AG08396 (cell line): ENCODE results near the gene ADAMTS9.
A peak's percentile ranks its signal among the peaks of the same experiment; 100 is the strongest.

Source experiments
- DNase-seq: peaks from one replicate; pipeline ENCODE4 v3.0.0; 2012; ENCODE audit warnings: low spot score, mixed read lengths

Gene ADAMTS9

DNA sequence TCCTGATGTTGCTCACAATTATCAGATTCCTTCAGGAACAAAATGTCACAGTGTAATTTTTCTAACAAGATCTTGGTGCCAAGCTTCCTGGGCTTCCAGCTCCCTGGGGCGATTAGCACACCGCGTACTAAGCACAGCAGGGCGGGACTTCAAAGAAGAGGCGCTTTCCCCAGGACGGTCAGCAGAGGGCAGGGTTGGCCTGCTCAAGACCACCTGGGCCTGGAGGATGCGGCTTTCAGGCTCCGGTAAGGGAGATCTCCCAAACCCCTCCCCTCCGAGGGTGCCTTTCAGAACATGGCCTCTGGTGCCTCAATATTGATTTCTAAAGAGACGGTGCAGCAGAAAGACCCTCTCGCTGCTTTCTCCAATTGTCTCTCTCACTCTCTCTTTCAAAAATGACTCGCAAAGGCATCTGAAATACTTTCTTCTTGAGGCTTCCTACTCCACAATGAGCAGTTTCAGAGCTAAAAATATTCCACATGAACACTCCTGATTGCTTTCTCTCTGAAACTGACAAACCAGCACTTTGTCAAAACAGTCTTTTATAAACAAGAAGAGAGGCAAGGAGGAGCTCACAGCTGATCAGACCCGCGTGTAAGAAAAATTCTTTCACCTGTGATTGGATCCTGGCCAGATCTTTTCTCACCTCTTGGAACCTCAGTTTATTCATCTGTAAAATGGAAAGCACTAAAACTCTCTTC lies 154.0 kb downstream of the ADAMTS9 start:
- DNase-seq, result peak; percentile 83

DNA sequence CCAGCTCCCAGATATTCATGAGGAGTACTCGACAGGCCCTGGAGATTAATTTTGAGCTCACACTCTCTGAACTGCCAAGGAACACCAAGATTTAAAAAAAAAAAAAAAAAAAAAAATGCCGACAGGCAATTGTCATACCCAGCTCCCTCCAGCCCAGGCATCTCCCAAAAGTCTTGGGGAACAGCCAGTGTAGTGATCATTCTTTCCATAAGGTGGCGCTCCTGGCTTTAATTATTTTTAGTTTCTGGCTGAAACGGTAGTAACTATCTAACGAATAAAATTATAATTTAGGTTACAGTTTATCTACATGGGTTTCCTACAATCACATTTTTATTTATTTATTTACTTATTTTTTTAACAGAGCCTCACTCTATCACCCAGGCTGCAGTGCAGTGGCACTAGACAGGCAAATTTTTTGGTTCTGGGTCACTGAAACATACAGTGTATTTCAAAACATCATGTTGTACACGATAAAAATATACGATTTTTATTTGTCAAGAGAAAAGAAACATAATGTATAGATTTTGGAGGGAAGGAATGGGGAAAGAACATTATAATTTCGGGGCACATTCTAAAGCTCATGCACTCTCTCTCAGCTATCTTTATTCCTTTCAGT lies 157.3 kb downstream of the ADAMTS9 start:
- DNase-seq, result peak; percentile 78

DNA sequence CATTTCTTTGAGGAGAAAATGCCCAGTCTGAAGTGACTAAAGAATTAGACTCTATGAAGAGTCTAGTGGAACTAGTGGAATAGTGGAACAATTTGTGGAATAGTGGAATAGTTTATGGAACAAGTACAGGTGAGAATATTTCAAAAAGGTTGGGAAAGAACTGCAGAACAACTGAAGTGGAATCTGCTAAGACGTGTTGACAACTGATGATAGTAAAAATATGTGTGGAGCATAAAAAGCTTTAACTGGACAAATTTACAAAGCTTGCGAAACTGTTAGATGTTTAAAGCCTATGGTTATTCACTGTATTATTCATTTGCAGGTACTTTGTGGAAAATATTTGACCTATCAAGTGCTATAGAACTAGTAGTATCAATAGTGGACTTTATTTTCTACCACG lies 164.5 kb downstream of the ADAMTS9 start:
- DNase-seq, result no peak

- DNase-seq, result no peak
Observed at GRCh38 chr3:64520334-64520733, 167.5 kb downstream of the ADAMTS9 start.

DNA sequence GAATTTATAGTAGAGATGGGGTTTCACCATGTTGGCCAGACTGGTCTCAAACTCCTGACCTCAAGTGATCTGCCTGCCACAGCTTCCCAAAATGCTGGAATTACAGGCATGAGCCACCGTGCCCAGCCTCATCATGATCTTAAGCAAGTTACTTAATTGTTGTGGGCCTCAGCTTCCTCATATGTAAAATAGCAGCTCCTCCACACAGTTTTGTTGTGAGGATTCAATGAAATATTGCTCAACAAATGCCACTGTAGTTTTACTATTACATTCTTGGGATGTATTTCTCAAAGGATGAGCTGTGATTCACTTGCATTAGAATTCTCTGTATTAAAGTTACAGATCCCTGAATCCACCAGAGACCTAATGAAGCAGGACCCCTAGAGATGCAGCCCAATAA lies 168.8 kb downstream of the ADAMTS9 start:
- peak; percentile 10 for DNase-seq

- DNase-seq, result no peak
Observed at GRCh38 chr3:64518496-64518895, 169.3 kb downstream of the ADAMTS9 start.

DNA sequence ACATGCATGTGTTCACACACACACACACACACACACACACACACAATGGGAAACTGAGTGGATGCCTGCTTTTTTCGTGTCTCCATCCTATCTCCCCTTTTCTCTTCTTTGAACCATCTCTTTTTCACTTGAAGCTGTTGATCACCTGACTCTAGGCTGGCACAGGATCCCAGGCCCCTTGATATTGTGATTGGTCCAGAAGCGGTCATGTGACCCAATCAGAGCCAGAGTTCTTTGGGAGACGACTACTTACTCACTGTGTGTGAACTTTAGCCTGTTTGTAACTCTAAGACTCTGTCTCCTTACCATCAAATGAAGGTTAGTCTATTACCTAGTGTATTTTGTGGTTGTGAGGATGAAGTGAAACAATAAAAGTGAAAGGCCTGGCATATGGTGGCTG lies 172.9 kb downstream of the ADAMTS9 start:
- no peak for DNase-seq

DNA sequence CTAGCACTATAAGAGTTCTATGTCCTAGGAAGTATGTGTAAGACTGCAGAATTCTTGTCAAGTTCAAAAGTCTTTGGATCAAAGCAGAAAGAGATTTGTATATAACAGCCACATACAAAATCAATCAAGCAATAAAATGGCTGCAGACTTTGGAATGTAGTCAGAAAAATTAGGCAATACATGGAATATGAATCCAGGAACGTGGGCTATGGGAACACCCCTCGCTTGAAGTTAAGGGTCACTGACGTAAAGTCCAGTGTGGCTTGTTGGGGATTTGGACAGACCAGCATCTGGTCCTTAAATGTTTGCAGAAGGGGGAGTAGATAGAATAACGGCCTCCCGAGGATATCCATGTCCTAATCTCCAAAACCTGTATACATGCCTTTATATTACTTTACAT lies 178.6 kb downstream of the ADAMTS9 start:
- DNase-seq, result no peak

DNA sequence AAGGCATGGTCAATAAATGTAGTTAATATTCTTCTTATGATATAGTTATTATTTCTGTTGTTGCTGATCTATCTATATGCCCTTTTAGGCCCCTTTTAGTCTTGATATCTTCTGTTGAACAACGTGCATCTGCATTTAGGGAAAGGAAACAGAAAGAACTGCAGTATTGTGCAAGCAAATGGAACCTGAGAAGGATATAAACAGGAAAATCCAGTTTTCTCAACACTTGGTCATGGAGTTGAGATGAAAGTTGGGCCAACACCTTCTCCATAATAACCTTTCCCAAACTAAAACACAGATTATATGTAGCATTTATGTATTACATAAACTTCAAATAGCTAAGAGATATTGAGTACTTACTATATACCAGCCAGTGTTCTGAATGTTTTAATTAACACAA lies 179.7 kb downstream of the ADAMTS9 start:
- no peak for DNase-seq

DNA sequence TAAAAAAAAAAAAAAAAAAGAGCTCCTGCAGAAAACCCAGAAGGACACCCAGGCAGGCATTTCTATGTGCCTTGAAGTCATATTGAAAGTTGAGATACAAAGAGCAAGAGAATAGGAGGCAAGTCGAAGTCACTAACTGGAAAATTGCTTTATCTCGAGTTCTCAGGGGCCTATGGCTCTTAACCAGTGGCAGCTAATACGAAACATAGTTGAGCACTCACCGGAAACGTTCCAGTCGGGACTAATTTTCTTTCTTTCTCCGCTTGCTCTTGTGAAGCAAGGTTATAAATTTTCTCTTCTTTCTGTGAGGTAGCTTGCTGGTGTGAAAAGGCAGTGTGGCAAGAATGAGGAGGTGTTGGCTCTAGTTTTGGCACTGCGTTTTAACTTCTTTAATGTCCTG lies 181.5 kb downstream of the ADAMTS9 start:
- DNase-seq, result no peak

GRCh38 chr3:64505419-64505818 lies 182.4 kb downstream of the ADAMTS9 start:
- DNase-seq, result no peak

DNA sequence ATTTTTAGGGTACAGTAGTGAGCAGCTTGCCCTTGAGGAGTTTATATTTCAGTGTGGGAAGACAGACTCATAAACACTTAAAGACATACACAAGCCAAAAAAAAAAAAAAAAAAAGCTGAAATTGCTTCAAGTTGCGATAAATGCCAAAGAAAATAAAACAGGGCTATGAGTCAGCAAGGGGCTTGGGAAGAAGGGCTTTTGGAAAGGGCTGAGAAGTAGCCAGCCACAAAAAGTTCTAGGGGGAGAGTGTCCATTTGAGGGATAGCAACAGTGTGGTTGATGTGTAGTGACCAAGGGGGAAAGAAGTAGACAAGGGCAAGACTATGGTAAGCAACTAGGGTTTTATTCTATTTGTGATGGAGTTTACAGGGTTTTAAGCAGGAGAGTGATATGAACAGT lies 185.5 kb downstream of the ADAMTS9 start:
- DNase-seq, result no peak

GRCh38 chr3:64501298-64501906 lies 186.4 kb downstream of the ADAMTS9 start:
- peak; percentile 49 for DNase-seq

DNA sequence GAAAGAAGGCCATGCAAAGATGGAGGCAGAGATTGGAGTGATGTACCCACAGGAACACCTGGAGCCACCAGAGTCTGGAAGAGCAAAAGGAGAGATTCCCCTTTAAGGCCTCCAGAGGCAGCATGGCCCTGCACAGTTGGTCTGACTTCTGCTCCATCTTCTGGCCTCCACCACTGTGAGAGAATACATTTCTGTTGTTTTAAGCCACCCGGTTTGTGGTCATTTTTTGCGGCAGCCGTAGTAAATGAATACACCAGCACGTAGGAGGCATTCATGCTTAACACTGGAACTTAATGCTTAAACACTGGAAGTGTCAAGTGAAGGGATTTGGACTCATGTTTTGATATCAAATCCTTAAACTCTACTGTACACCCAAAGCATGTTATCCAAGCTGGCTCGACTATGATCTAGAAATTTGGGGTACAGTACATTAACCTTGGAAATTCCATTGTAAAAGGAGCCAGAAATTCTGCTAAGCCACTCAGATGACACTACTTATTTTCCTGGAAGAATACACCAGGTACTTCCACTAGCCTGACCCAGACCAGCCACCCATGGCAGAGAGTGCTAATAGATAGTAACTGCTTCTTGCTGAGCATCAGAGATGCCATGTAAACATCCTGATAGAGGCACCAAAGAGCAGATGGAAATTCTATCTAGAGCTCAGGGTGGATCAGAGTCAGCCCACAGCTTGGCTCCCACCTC lies 190.9 kb downstream of the ADAMTS9 start:
- DNase-seq, result no peak

DNA sequence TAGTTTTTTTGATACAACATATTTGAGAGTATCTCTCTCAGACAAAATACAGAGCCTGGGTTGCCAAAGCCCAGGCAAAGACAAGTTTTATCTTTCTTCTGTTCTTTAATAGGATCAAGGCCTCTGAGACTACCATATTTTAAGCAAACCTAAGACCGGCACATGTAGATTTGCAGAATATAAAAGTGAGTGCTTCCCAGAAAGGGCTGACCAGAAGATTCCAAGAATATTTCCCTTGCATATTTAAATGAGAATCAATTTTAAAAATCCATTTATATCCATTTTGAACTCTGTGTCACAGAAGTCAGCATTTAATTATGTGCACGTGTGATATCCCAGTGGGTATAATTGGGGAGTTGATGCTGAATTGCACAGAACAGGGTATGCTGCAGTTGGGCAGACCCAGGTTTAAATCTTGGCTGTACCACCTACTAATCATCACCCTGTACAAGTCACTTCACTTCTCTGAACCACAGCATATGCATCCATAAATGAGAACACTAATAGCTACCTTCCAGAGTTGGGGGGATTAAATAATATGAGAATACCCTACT lies 191.9 kb downstream of the ADAMTS9 start:
- DNase-seq, result no peak

GRCh38 chr3:64495121-64495780 lies 192.5 kb downstream of the ADAMTS9 start:
- no peak for DNase-seq

DNA sequence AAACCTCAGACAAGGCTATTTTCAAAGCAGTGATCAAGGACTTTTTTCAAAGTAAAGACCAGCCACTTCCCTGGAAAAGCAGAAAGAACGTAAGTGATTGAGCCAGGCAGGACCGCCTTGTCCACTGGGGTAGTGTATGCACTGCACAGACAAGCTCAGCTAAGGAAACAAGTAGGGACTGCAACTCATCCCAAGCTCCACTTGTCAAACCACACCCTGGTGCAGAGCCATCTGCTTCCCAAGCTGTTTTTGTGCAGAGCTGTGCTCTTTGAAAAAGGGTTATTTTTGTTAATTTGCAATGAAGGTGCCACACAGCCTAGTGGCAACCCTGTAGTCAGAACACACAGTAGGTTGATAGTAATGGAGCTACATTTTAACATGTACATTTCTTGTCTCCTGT lies 193.3 kb downstream of the ADAMTS9 start:
- no peak for DNase-seq

DNA sequence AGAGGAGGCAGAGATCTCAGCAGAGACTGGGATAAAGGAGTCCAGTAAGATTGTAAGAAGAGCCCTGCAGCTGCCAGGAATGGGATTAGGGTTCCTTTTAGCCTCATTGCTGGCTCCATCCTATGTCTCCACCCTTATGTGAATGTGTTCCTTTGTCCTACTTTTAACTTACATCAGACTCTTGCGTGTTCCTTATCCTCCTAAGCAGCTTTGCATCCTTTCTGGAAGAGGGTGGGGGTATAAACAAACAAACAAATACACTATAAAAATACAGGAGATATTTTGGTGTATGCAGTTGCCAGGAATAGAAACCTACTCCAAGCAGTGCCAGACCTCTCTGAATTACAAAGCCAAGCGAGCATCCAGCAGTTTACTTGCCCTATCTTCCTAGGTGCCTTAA lies 194.7 kb downstream of the ADAMTS9 start:
- DNase-seq, result no peak

- no peak for DNase-seq
Observed at GRCh38 chr3:64491843-64492242, 196.0 kb downstream of the ADAMTS9 start.

DNA sequence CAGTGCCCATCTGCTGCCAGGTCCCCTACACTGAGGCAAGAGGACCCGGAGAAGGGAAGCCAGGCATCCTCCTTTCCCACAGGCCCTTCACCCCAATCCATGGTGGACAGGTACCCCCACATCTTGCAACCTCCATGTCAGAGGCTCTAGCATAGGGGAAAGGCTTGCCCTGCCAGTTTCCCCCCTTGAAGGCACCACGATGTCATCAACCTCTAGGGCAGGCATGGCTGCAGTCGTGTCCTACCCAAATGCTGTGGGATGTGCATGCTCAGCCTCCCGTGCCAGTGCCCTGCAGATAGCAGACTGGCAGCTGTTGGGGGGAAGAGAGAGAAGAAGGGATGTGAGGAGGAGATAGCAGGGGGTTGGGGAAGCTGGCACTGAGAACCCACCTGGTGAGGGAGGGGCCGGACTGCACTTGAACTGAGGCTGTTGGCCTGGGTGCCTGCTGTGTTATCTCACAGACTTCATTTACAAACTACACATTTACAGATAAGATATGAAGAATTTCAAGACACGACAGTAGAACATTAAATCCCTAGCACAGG lies 197.5 kb downstream of the ADAMTS9 start:
- DNase-seq, result no peak

- DNase-seq, result no peak
Observed at GRCh38 chr3:64489361-64490044, 198.3 kb downstream of the ADAMTS9 start.
